SK-N-SH (cell line): ENCODE results near the gene LTC4S. TPM values are rescaled to one million over a fixed set of nuclear protein-coding genes. Genes with fewer than 3 reads are reported as not detected.

Source experiments
- CTCF ChIA-PET: fragments of 300-600, 350-600 bp; formaldehyde crosslinking; extraction: SDS; loops from one replicate; lab custom pipeline; 2021; lab: Yijun Ruan, JAX
- POLR2A ChIA-PET: fragments of 350-600 bp; sonication (Branson Sonifier 250); formaldehyde crosslinking; extraction: SDS; loops from one replicate; lab custom pipeline; 2020; ENCODE audit warnings: antibody characterized with exemption, inconsistent platforms; lab: Yijun Ruan, JAX
- DNase-seq: peaks from one replicate; pipeline ENCODE4 v3.0.0; 2012
- H2AFZ ChIP-seq: fragments of 200-600 bp; sonication (generic); 2 replicates; pipeline ENCODE4 v1.8.1; 2016; ENCODE audit warnings: antibody characterized with exemption, mild to moderate bottlenecking, low read depth
- H3F3A ChIP-seq: fragments of 200-600 bp; sonication (generic); replicated peaks from 2 replicates; pipeline ENCODE3; 2016; ENCODE audit warnings: antibody characterized with exemption, mild to moderate bottlenecking; ENCODE audit not compliant: insufficient read depth
- H3K27ac ChIP-seq, 2 experiments: fragments of 200-500 bp in 1 of 2; fragments of 200-600 bp in 1 of 2; sonication (Bioruptor generic) in 1 of 2; sonication (generic), shearing (Covaris generic) in 1 of 2; 2 replicates each; pipeline versions ENCODE4 v1.5.1 to v1.6.1; 2014 to 2016; ENCODE audit warnings: low read depth in 2 of 2, inconsistent platforms in 1 of 2, low read length in 1 of 2, mild to moderate bottlenecking in 1 of 2, mixed read lengths in 1 of 2
- H3K27me3 ChIP-seq: fragments of 200-600 bp; sonication (generic), shearing (Covaris generic); 2 replicates; pipeline ENCODE4 v1.6.1; 2016; ENCODE audit warnings: mixed run types; ENCODE audit not compliant: insufficient read depth
- H3K36me3 ChIP-seq, 2 experiments: fragments of 200-500 bp in 1 of 2; fragments of 200-600 bp in 1 of 2; sonication (Bioruptor generic) in 1 of 2; sonication (generic) in 1 of 2; replicated peaks in 1 of 2; 2 replicates each; pipeline versions ENCODE3 to v1.5.1; 2014 to 2016; ENCODE audit warnings: low read length in 1 of 2, mild to moderate bottlenecking in 1 of 2; ENCODE audit not compliant: insufficient read depth in 2 of 2, control insufficient read depth in 1 of 2
- H3K4me1 ChIP-seq, 2 experiments: fragments of 200-500 bp in 1 of 2; fragments of 200-600 bp in 1 of 2; sonication (Bioruptor generic) in 1 of 2; sonication (generic), shearing (Covaris generic) in 1 of 2; 2 replicates each; pipeline versions ENCODE4 v1.5.1 to v1.6.1; 2014 to 2016; ENCODE audit warnings: low read depth in 1 of 2, low read length in 1 of 2, mixed run types in 1 of 2; ENCODE audit not compliant: insufficient read depth in 2 of 2, control insufficient read depth in 1 of 2
- H3K4me2 ChIP-seq: fragments of 200-600 bp; sonication (generic), shearing (Covaris generic); 2 replicates; pipeline ENCODE4 v1.6.1; 2017; ENCODE audit warnings: mixed run types
- H3K4me3 ChIP-seq, 2 experiments: fragments of 200-500 bp in 1 of 2; fragments of 200-600 bp in 1 of 2; sonication (Bioruptor generic) in 1 of 2; sonication (generic), shearing (Covaris generic) in 1 of 2; 2 replicates each; pipeline versions ENCODE4 v1.5.1 to v1.8.1; 2014 to 2016; ENCODE audit warnings: low read depth in 2 of 2, inconsistent platforms in 1 of 2, low read length in 1 of 2, mild to moderate bottlenecking in 1 of 2, mixed read lengths in 1 of 2, moderate library complexity in 1 of 2
- H3K79me2 ChIP-seq: fragments of 200-600 bp; sonication (generic); 2 replicates; pipeline ENCODE4 v1.8.1; 2017; ENCODE audit warnings: mild to moderate bottlenecking; ENCODE audit not compliant: insufficient read depth
- H3K9ac ChIP-seq: fragments of 200-600 bp; sonication (generic); 2 replicates; pipeline ENCODE4 v1.6.1; 2017; ENCODE audit warnings: mixed run types
- H3K9me2 ChIP-seq: fragments of 200-600 bp; sonication (generic); 2 replicates; pipeline ENCODE4 v1.6.1; 2017; ENCODE audit warnings: mixed run types
- H3K9me3 ChIP-seq: fragments of 200-600 bp; sonication (generic); 2 replicates; pipeline ENCODE4 v1.6.1; 2017; ENCODE audit warnings: mixed run types, mild to moderate bottlenecking, moderate library complexity
- H4K20me1 ChIP-seq: fragments of 200-600 bp; sonication (generic); 2 replicates; pipeline ENCODE4 v1.6.1; 2017; ENCODE audit warnings: mild to moderate bottlenecking, mixed run types; ENCODE audit not compliant: insufficient read depth
- CHD2 ChIP-seq: fragments of 150-350 bp; IDR thresholded peaks from 2 replicates; pipeline ENCODE4 v1.6.1; 2018; ENCODE audit warnings: low read length; ENCODE audit not compliant: partially characterized antibody
- CTCF ChIP-seq: fragments of 200-600 bp; sonication (generic); IDR thresholded peaks from 2 replicates; pipeline ENCODE4 v1.6.1; 2017; ENCODE audit warnings: antibody characterized with exemption, mild to moderate bottlenecking, moderate library complexity
- ELF1 ChIP-seq: IDR thresholded peaks from 2 replicates; pipeline ENCODE4 v1.4.0; 2012
- EZH2phosphoT487 ChIP-seq: fragments of 200-600 bp; sonication (generic); IDR thresholded peaks from 2 replicates; pipeline ENCODE4 v1.6.1; 2017; ENCODE audit warnings: low read depth, mixed run types, mild to moderate bottlenecking, antibody characterized with exemption, moderate library complexity, borderline replicate concordance
- FOSL2 ChIP-seq: IDR thresholded peaks from 2 replicates; pipeline ENCODE4 v1.4.0; 2012; ENCODE audit warnings: low read depth, mild to moderate bottlenecking, moderate library complexity, borderline replicate concordance
- GABPA ChIP-seq: IDR thresholded peaks from 2 replicates; pipeline ENCODE4 v1.4.0; 2012; ENCODE audit warnings: low read depth, mild to moderate bottlenecking
- GATA2 ChIP-seq: sonication (generic); formaldehyde crosslinking; IDR thresholded peaks from 2 replicates; pipeline ENCODE4 v1.5.0; 2020; ENCODE audit warnings: mild to moderate bottlenecking, missing genetic modification reagents
- IRF3 ChIP-seq: fragments of 150-350 bp; IDR thresholded peaks from 2 replicates; pipeline ENCODE4 v1.6.1; 2016; ENCODE audit warnings: mild to moderate bottlenecking, low read depth, low read length
- MEF2A ChIP-seq: IDR thresholded peaks from 2 replicates; pipeline ENCODE4 v1.4.0; 2012; ENCODE audit warnings: low read depth, borderline replicate concordance
- MXI1 ChIP-seq: IDR thresholded peaks from 2 replicates; pipeline ENCODE4 v1.6.1; 2012; ENCODE audit warnings: mild to moderate bottlenecking, low read depth, low read length, improper control_type of control experiment
- NFIC ChIP-seq: IDR thresholded peaks from 2 replicates; pipeline ENCODE4 v1.4.0; 2012; ENCODE audit warnings: borderline replicate concordance
- NRF1 ChIP-seq: IDR thresholded peaks from 2 replicates; pipeline ENCODE4 v1.6.1; 2012; ENCODE audit warnings: low read depth, mild to moderate bottlenecking, low read length
- PBX3 ChIP-seq: IDR thresholded peaks from 2 replicates; pipeline ENCODE4; 2012
- REST ChIP-seq: IDR thresholded peaks from 2 replicates; pipeline ENCODE4 v1.6.1; 2012; ENCODE audit warnings: mild to moderate bottlenecking, low read depth, low read length, moderate library complexity
- RFX5 ChIP-seq: IDR thresholded peaks from 2 replicates; pipeline ENCODE4 v1.6.1; 2012; ENCODE audit warnings: mild to moderate bottlenecking, improper control_type of control experiment, low read length
- SIN3A ChIP-seq: IDR thresholded peaks from 2 replicates; pipeline ENCODE4 v1.6.1; 2012; ENCODE audit warnings: low read depth, mild to moderate bottlenecking, low read length, moderate library complexity, borderline replicate concordance
- SMC3 ChIP-seq: IDR thresholded peaks from 2 replicates; pipeline ENCODE4 v1.6.1; 2012; ENCODE audit warnings: low read depth, low read length, improper control_type of control experiment
- TEAD4 ChIP-seq: IDR thresholded peaks from 2 replicates; pipeline ENCODE4 v1.4.0; 2012; ENCODE audit warnings: mild to moderate bottlenecking, borderline replicate concordance; ENCODE audit not compliant: insufficient read depth
- USF2 ChIP-seq: fragments of 150-350 bp; IDR thresholded peaks from 2 replicates; pipeline ENCODE4 v1.6.1; 2017; ENCODE audit warnings: antibody characterized with exemption, low read length, low read depth, borderline replicate concordance
- ZBTB33 ChIP-seq: IDR thresholded peaks from 2 replicates; pipeline ENCODE4 v1.4.0; 2012; ENCODE audit warnings: low read depth, borderline replicate concordance
- WGBS: methylation state at CpG from one replicate; pipeline ENCODE4 v1.1.6; 2017; ENCODE audit warnings: low lambda C conversion rate; 5-methylcytosine and 5-hydroxymethylcytosine counted together
- polyA plus RNA-seq, 3 experiments: library from polyadenylated mRNA; depleted of rRNA; stranded (reverse); fragments of >200 nt; gene quantifications; 2 replicates each; pipeline ENCODE4 v1.2.3, GENCODE V29; 2012

The LTC4S gene
- polyA plus RNA-seq, 1 of the 3 experiments (the other 2 are of a cell fraction) = 0.43 TPM

GRCh38 chr5:179814090-179814489 is 20.3 kb downstream of the LTC4S start (continued):
- TF ChIP-seq USF2 = no peak
- TF ChIP-seq MXI1 = no peak
- TF ChIP-seq SMC3 = no peak
- no peak for TF ChIP-seq CHD2
- no peak for TF ChIP-seq PBX3
- no peak for TF ChIP-seq NRF1
- no peak for TF ChIP-seq EZH2phosphoT487
- no peak for TF ChIP-seq FOSL2
- TF ChIP-seq ELF1 = no peak

GRCh38 chr5:179815491-179816249 is 21.9 kb downstream of the LTC4S start:
- Histone ChIP-seq H3K4me1 (peaks cover 14 to 26% of the 10 kb centered on the region in 2 experiments; a peak in 3 of 4 replicates), H3K27ac (no peak overlapping the region), H3K36me3 (peaks cover 8 to 15% of the 10 kb centered on the region in 2 experiments), H3K27me3 (no peaks in the 10 kb centered on the region), H2AFZ (no peak overlapping the region), H4K20me1 (no peaks in the 10 kb centered on the region), H3K9me2 (no peaks in the 10 kb centered on the region), H3F3A (peaks cover 14% of the 10 kb centered on the region), H3K9ac (no peak overlapping the region), H3K9me3 (no peaks in the 10 kb centered on the region), H3K4me3 (no peak overlapping the region), H3K79me2 (peaks cover 10% of the 10 kb centered on the region), H3K4me2 (no peak overlapping the region)
- POLR2A ChIA-PET = no interaction called here
- CTCF ChIA-PET = no interaction called here
- WGBS = 95% methylated on average over 17 of the region's 21 CpGs
- DNase-seq = no peak
- no peak for TF ChIP-seq IRF3
- TF ChIP-seq ELF1 = no peak
- no peak for TF ChIP-seq ZBTB33
- no peak for TF ChIP-seq FOSL2
- no peak for TF ChIP-seq GABPA
- TF ChIP-seq MEF2A = no peak
- no peak for TF ChIP-seq REST
- TF ChIP-seq SMC3 = no peak
- TF ChIP-seq SIN3A = no peak
- TF ChIP-seq NFIC = no peak
- TF ChIP-seq GATA2 (CRISPR knock-in tag) = no peak
- TF ChIP-seq CTCF = no peak
- no peak for TF ChIP-seq RFX5
- TF ChIP-seq TEAD4 = no peak
